HL-60 (cell line): ENCODE measurements around the gene FNIP2.

Source experiments
- GABPA ChIP-seq: IDR thresholded peaks from 2 replicates; pipeline ENCODE4 v1.6.1; 2012; ENCODE audit warnings: low read depth
- POLR2AphosphoS5 ChIP-seq: IDR thresholded peaks from 2 replicates; pipeline ENCODE4 v1.6.1; 2012; ENCODE audit warnings: low read depth
- SPI1 ChIP-seq: IDR thresholded peaks from 2 replicates; pipeline ENCODE4 v1.6.1; 2012; ENCODE audit warnings: low read depth, mild to moderate bottlenecking, borderline replicate concordance
- TF ChIP-seq, protein P1 (sequence below): IDR thresholded peaks from one replicate; pipeline ENCODE4 v1.5.1; 2011; ENCODE audit warnings: low read length, control low read depth, inconsistent platforms; ENCODE audit not compliant: insufficient read depth
- TF ChIP-seq, protein P2 (sequence below): IDR thresholded peaks from 2 replicates; pipeline ENCODE4 v1.6.1; 2012; ENCODE audit warnings: low read depth; ENCODE audit not compliant: insufficient replicate concordance

DNA sequence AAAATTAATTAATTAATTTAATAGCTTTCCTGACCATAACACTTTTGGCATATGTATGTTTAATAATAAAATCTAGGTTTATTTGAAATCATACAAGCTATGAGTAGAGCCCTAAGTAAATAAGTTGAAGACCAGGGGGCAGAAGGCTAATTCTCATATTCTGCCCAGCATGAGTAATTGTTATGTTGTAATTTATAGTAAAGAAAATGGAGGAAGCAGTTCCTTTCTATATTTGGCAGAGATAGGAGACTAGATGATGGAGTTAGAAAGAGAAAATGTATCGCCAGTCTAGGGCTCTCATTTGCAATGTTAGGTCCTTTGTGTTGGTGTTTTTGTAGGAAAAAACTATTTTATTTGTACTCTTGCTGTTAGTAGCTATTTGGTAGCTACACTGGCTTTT, 89.1 kb downstream of the FNIP2 start:
- TF ChIP-seq, protein P1, sequence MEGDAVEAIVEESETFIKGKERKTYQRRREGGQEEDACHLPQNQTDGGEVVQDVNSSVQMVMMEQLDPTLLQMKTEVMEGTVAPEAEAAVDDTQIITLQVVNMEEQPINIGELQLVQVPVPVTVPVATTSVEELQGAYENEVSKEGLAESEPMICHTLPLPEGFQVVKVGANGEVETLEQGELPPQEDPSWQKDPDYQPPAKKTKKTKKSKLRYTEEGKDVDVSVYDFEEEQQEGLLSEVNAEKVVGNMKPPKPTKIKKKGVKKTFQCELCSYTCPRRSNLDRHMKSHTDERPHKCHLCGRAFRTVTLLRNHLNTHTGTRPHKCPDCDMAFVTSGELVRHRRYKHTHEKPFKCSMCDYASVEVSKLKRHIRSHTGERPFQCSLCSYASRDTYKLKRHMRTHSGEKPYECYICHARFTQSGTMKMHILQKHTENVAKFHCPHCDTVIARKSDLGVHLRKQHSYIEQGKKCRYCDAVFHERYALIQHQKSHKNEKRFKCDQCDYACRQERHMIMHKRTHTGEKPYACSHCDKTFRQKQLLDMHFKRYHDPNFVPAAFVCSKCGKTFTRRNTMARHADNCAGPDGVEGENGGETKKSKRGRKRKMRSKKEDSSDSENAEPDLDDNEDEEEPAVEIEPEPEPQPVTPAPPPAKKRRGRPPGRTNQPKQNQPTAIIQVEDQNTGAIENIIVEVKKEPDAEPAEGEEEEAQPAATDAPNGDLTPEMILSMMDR = no peak
- TF ChIP-seq, protein P2, sequence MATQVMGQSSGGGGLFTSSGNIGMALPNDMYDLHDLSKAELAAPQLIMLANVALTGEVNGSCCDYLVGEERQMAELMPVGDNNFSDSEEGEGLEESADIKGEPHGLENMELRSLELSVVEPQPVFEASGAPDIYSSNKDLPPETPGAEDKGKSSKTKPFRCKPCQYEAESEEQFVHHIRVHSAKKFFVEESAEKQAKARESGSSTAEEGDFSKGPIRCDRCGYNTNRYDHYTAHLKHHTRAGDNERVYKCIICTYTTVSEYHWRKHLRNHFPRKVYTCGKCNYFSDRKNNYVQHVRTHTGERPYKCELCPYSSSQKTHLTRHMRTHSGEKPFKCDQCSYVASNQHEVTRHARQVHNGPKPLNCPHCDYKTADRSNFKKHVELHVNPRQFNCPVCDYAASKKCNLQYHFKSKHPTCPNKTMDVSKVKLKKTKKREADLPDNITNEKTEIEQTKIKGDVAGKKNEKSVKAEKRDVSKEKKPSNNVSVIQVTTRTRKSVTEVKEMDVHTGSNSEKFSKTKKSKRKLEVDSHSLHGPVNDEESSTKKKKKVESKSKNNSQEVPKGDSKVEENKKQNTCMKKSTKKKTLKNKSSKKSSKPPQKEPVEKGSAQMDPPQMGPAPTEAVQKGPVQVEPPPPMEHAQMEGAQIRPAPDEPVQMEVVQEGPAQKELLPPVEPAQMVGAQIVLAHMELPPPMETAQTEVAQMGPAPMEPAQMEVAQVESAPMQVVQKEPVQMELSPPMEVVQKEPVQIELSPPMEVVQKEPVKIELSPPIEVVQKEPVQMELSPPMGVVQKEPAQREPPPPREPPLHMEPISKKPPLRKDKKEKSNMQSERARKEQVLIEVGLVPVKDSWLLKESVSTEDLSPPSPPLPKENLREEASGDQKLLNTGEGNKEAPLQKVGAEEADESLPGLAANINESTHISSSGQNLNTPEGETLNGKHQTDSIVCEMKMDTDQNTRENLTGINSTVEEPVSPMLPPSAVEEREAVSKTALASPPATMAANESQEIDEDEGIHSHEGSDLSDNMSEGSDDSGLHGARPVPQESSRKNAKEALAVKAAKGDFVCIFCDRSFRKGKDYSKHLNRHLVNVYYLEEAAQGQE = no peak
- TF ChIP-seq POLR2AphosphoS5 = no peak
- no peak for TF ChIP-seq GABPA
- TF ChIP-seq SPI1 = no peak
